ENCODE measurements around the gene SVOP. TPM values are rescaled to one million over a fixed set of nuclear protein-coding genes. Genes with fewer than 3 reads are reported as not detected.
"Not testable (repeated sequence)": the region's sequence is repeated elsewhere in the genome, so short reads cannot be mapped to it uniquely, and the experiment has no call there.

The SVOP gene
- total and polyA plus RNA-seq, 5 donors from 2014 or later: not detected

DNA sequence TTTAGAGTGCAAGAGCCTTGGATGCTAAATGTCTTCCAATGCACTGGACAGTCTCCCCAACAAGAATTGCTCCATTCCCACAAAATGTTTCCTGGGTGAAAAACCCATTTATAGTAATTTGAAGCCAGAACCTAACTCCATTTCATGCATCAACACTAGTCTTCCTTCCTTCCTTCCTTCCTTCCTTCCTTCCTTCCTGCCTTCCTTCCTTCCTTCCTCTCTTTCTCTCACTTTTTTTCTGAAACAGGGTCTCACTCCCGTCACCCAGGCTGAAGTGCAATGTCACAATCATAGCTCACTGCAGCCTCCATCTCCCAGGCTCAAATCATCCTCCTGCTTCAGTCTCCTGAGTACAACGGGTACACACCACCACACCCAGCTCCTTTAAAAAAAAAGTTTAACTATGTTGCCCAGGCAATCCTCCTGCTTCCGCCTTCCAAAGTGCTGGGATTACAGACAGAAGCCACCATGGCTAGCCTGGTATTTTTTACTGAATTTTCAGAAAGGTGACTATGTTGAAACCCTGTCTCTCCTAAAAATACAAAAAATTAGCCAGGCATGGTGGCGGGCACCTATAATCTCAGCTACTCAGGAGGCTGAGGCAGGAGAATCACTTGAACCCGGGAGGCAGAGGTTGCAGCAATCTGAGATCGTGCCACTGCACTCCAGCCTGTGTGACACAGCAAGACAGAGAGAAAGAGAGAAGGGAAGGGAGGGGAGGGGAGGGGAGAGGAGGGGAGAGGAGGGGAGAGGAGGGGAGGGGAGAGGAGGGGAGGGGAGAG is 161.5 kb downstream of the SVOP start:
- not testable (repeated sequence) for H3K36me3 Mint-ChIP-seq; H3K27me3 Mint-ChIP-seq; H3K9me3 ChIP-seq (ENCODE audit: control insufficient read depth in 2 of 2, low read length in 2 of 2); DNase-seq; H3K27me3 ChIP-seq (ENCODE audit: control insufficient read depth, insufficient read depth, low read length); H3K36me3 ChIP-seq (ENCODE audit: control insufficient read depth, insufficient read depth, low read length); H3K9me3 Mint-ChIP-seq; ATAC-seq (ENCODE audit: low read depth in 2 of 2); H3K27ac ChIP-seq (ENCODE audit: insufficient read depth, low read length, poor library complexity, severe bottlenecking); H3K4me3 ChIP-seq (ENCODE audit: low read depth, low read length)
- H3K4me1 ChIP-seq (ENCODE audit: control insufficient read depth, insufficient read depth, low read length, poor library complexity, severe bottlenecking): peaks cover 28% of the 10 kb centered on the region
- H3K4me1 Mint-ChIP-seq: peaks cover 26 to 42% (median 35%) of the 10 kb centered on the region in 4 donors
- H3K4me3 Mint-ChIP-seq: peak overlapping the region; percentile 90 to 94 (median 90)
- peak overlapping the region; percentile 73 to 95 (median 92) for H3K27ac Mint-ChIP-seq

DNA sequence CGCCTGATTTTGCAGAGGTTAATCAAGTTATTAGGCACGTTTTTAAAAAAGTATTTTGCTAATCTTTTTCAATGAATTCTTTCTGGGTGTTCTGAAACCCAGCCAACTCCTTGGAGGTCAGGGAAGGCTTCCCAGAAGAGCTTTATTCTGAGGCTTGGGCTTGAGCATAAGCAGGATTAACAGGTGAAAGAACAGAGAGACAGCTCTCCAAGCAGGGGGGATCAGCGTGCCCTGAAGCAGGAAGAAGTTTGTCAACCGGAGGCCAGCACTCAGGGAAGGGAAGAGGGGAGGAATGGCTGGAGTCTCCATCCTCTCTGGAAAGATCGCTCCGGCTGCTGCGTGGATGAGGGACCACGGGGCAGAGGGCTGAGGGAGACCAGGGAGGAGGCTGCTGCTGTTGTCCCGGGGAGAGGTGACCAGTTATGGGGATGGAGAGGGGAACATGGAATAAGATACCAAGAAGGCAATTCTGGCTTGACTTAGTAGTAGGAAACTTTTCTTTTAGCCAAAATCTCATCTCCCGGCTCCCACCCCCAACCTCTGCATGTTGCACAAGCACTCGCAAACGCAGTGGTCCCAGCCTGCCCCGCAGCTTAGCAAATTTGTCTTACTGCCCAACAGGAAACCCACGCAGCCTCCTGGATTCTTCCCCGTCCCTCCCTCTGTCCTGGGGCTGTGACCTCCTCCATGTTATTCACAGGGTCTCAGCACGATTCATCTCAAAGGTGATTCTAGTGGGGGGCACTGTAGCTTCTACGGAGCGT is 162.4 kb downstream of the SVOP start:
- Mint-ChIP-seq H3K36me3 (peaks cover 3% of the 10 kb centered on the region), H3K4me3 (peak overlapping the region; percentile 90 to 94 (median 90)), H3K27ac (peak overlapping the region; percentile 74 to 92 (median 92)), H3K4me1 (peaks cover 29 to 47% (median 40%) of the 10 kb centered on the region in 4 donors), H3K9me3 (peaks cover 0 to 5% (median 0%) of the 10 kb centered on the region in 7 donors), H3K27me3 (peaks cover 9% of the 10 kb centered on the region)
- Histone ChIP-seq H3K4me3 (ENCODE audit: low read depth, low read length) (peak overlapping the region; percentile 79), H3K4me1 (ENCODE audit: control insufficient read depth, insufficient read depth, low read length, poor library complexity, severe bottlenecking) (peaks cover 28% of the 10 kb centered on the region), H3K27me3 (ENCODE audit: control insufficient read depth, insufficient read depth, low read length) (no peaks in the 10 kb centered on the region), H3K36me3 (ENCODE audit: control insufficient read depth, insufficient read depth, low read length) (peaks cover 4% of the 10 kb centered on the region), H3K27ac (ENCODE audit: insufficient read depth, low read length, poor library complexity, severe bottlenecking) (no peak overlapping the region), H3K9me3 (ENCODE audit: control insufficient read depth in 2 of 2, low read length in 2 of 2) (no peaks in the 10 kb centered on the region)
- DNase-seq (no peak), ATAC-seq (ENCODE audit: low read depth in 2 of 2) (no peak)

Other genes starting within 250 kb of the SVOP start
- 32.5 TPM for gene SSH1, start 163.5 kb downstream of the SVOP start, total RNA-seq
- gene SSH1, start 163.5 kb downstream of the SVOP start, polyA plus RNA-seq: 1 to 10 TPM; 5.7 to 8.2 (median 6.9) TPM
- gene DAO, start 141.0 kb downstream of the SVOP start, total RNA-seq: not detected
- not detected for gene DAO, start 141.0 kb downstream of the SVOP start, polyA plus RNA-seq
- gene USP30, start 31.5 kb upstream of the SVOP start, total RNA-seq: 21.0 TPM
- 10 to 100 TPM; 10.7 to 14.2 (median 11.6) TPM for gene USP30, start 31.5 kb upstream of the SVOP start, polyA plus RNA-seq
- gene ALKBH2, start 72.4 kb upstream of the SVOP start, total RNA-seq: 8.7 TPM
- 10 to 100 TPM; 10.6 to 24.9 (median 13.5) TPM for gene ALKBH2, start 72.4 kb upstream of the SVOP start, polyA plus RNA-seq
- 8.9 TPM for gene UNG, start 76.5 kb upstream of the SVOP start, total RNA-seq
- 10 to 100 TPM; 24.1 to 42.2 (median 37.1) TPM for gene UNG, start 76.5 kb upstream of the SVOP start, polyA plus RNA-seq
- gene ACACB, start 95.5 kb upstream of the SVOP start, total RNA-seq: 23.5 TPM
- gene ACACB, start 95.5 kb upstream of the SVOP start, polyA plus RNA-seq: 1 to 10 TPM in 2 of 4 donors, under 1 TPM in 2; 0.47 to 3.2 (median 1.1) TPM

Measured in CD4-positive, CD25-positive, alpha-beta regulatory T cell (primary cell).